Right lobe of liver (tissue), 6 donors: ENCODE measurements around the gene COPRS. TPM values are rescaled to one million over a fixed set of nuclear protein-coding genes. Genes with fewer than 3 reads are reported as not detected.
A peak's percentile ranks its signal among the peaks of the same experiment; 100 is the strongest.
"Not testable (repeated sequence)": the region's sequence is repeated elsewhere in the genome, so short reads cannot be mapped to it uniquely, and the experiment has no call there.

ENCODE experiments used
- ATAC-seq, 4 donors: fragments of 200-7000 bp; cut with Tn5 transposase; one replicate each; pipeline ENCODE4 v1.9.1; 2020; ENCODE audit warnings: mild to moderate bottlenecking in 4 of 4, moderate library complexity in 4 of 4
- DNase-seq, 3 donors: peaks; one replicate each; pipeline ENCODE4 v3.0.0-alpha.2; 2020
- H3K27ac ChIP-seq, 3 donors: fragments of 200-600 bp; one replicate each; pipeline ENCODE4 v1.8.0; 2022
- H3K27me3 ChIP-seq, 2 donors: fragments of 200-600 bp; one replicate each; pipeline ENCODE4 v1.8.0; 2022
- H3K36me3 ChIP-seq, 4 donors: fragments of 200-600 bp; sonication (generic) in 1 of 4; one replicate each; pipeline versions ENCODE4 v1.5.1 to v1.8.0; 2017 to 2022; ENCODE audit warnings: control low read depth in 1 of 4
- H3K4me1 ChIP-seq, 4 donors: fragments of 200-600 bp; sonication (generic) in 1 of 4; one replicate each; pipeline versions ENCODE4 v1.5.1 to v1.8.0; 2017 to 2022; ENCODE audit warnings: control low read depth in 1 of 4
- H3K4me3 ChIP-seq, 3 donors: fragments of 200-600 bp; one replicate each; pipeline ENCODE4 v1.8.0; 2022
- H3K9me3 ChIP-seq, 4 donors: fragments of 200-600 bp; sonication (generic) in 1 of 4; one replicate each; pipeline versions ENCODE4 v1.5.1 to v1.8.0; 2017 to 2022; ENCODE audit warnings: control low read depth in 1 of 4
- POLR2A ChIP-seq: fragments of 450-650 bp; IDR thresholded peaks from one replicate; pipeline ENCODE4 v1.6.1; 2017; ENCODE audit warnings: antibody characterized with exemption, mild to moderate bottlenecking
- WGBS: methylation state at CpG from one replicate; pipeline ENCODE4 v1.1.6; 2018; ENCODE audit warnings: low coverage, low lambda C conversion rate; ENCODE audit not compliant: insufficient coverage; ENCODE audit errors: missing lambda C conversion rate; 5-methylcytosine and 5-hydroxymethylcytosine counted together
- intact Hi-C, 2 donors: fragments of 100-400 bp; cut with DNase I; formaldehyde crosslinking; loops; one replicate each; pipeline versions ENCODE4 v1.11.2 to v1.14.1; 2022
- total RNA-seq, 6 experiments: library from RNA; depleted of rRNA in 2 of 6; stranded (reverse); fragments of >200 nt in 2 of 6; fragmentation: NEBNext Ultra II Directional in 3 of 6; extraction: Animal tissue kit (Norgen Biotek cat#: 25700) in 3 of 6; gene quantifications; one replicate each; pipeline versions ENCODE4 v1.1.0 to v1.2.4, GENCODE V29; 2016 to 2023
- TF ChIP-seq, protein P1 (sequence below), 4 donors: fragments of 200-600 bp in 3 of 4; fragments of 450-650 bp in 1 of 4; IDR thresholded peaks; one replicate each; pipeline versions ENCODE4 v1.5.1 to v1.8.0; 2016 to 2022; ENCODE audit warnings: antibody characterized with exemption in 4 of 4, mild to moderate bottlenecking in 2 of 4
- donor health status: DM: no; HTN: yes; CAD: no.
- donor health status: DM: no; HTN: no; CAD: no.
- donor health status: DM: no; HTN: no; CAD: no.
- donor health status: DM: no; HTN: yes; CAD: no.
- donor health status: DM: no; HTN: yes; CAD: no.

Gene COPRS
- total RNA-seq, 6 experiments from 2014 or later = 17.1 to 49.4 (median 24.0) TPM

DNA sequence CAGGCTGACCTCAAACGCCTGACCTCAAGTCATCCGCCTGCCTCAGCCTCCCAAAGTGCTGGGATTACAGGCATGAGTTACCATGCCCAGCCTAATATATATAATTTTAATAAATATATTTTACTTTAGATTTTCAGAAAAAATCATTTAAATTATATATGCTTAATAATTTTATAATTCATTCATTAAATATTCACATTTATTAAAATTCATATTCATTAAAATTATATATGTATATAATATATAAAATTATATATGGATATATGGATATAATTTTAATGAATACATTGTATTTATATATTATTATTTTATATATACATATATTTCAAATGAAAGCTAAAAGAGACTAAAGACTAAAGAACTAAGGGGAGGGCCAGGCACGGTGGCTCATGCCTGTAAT, 29.4 kb downstream of the COPRS start:
- intact Hi-C loops = loop anchor here in 1 of 2 donors (10.0 kb wide), 1 partner anchor 275 kb away; no protein-coding TSS in a partner anchor
- TF ChIP-seq, protein P1, sequence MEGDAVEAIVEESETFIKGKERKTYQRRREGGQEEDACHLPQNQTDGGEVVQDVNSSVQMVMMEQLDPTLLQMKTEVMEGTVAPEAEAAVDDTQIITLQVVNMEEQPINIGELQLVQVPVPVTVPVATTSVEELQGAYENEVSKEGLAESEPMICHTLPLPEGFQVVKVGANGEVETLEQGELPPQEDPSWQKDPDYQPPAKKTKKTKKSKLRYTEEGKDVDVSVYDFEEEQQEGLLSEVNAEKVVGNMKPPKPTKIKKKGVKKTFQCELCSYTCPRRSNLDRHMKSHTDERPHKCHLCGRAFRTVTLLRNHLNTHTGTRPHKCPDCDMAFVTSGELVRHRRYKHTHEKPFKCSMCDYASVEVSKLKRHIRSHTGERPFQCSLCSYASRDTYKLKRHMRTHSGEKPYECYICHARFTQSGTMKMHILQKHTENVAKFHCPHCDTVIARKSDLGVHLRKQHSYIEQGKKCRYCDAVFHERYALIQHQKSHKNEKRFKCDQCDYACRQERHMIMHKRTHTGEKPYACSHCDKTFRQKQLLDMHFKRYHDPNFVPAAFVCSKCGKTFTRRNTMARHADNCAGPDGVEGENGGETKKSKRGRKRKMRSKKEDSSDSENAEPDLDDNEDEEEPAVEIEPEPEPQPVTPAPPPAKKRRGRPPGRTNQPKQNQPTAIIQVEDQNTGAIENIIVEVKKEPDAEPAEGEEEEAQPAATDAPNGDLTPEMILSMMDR (IDR thresholded peaks at IDR 0.05) = no peak
- no peak for TF ChIP-seq POLR2A
- 85% methylated on average over 3 of the region's 3 CpGs for WGBS
- Histone ChIP-seq H3K4me3 (no peak overlapping the region), H3K36me3 (no peaks in the 10 kb centered on the region), H3K4me1 (no peaks in the 10 kb centered on the region), H3K9me3 (no peaks in the 10 kb centered on the region), H3K27ac (no peak overlapping the region), H3K27me3 (no peaks in the 10 kb centered on the region)
- DNase-seq (no peak), ATAC-seq (no peak)

DNA sequence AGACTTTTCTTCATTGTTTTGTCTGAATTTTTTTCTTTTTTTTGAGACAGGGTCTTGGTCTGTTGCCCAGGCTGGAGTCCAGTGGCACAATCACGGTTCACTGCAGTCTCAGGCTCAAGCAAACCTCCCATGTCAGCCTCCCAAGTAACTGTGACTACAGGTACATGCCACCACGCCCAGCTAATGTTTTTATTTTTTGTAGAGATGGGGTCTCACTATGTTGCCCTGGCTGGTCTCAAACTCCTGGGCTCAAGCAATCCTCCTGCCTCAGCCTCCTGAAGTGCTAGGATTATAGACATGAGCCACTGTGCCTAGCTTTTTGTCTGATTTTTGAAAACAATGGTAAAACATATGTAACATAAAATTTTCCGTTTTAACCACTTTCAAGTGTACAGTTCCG, 30.1 kb downstream of the COPRS start:
- ATAC-seq, H3K4me1 ChIP-seq, intact Hi-C loops, H3K36me3 ChIP-seq, H3K4me3 ChIP-seq, H3K9me3 ChIP-seq, H3K27ac ChIP-seq, H3K27me3 ChIP-seq: not testable (repeated sequence)
- 100% methylated on average over 4 of the region's 4 CpGs for WGBS
- peak in 1 of 3 donors; percentile 4 for DNase-seq

DNA sequence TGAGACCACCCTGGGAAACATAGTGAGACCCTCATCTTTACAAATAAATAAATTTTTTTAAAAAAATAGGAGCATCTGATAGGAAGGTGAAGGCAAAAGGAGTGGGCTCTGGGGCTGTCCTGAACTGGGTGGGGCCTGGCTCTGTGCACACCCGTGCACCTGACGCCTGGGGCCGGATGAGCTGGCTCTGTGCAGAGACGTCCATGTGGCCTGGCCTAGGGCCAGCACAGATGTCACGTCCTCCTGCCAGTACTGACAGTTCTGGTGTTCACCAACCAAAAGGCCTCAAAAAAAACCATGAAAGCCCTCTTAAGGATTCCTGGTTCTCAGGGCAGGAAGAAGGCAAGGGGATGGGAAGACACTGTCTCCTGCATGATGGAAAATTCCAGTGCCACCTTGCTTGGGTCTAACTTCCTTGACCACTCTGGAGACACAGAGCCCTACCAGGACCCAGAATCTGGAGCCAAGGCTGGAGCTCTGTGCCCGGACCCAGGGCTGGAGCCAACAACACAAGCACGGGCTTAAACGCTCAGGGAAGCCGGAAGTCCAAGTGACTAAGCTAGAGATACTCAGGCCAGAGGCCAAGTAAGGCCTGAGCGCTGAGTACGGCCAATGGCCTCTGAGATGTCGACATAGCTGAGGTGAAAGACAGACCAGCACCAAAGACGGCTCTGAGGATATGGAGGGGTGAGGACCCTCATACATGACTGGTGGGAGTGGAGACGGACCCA, 32.9 kb downstream of the COPRS start:
- no peaks in the 10 kb centered on the region for H3K36me3 ChIP-seq
- no peaks in the 10 kb centered on the region for H3K4me1 ChIP-seq
- no peak overlapping the region for H3K27ac ChIP-seq
- WGBS = 31% methylated on average over 6 of the region's 14 CpGs
- no peak overlapping the region for H3K4me3 ChIP-seq
- intact Hi-C loops = no loop called here
- H3K9me3 ChIP-seq = no peaks in the 10 kb centered on the region
- TF ChIP-seq, protein P1 (IDR thresholded peaks at IDR 0.05) = no peak
- TF ChIP-seq POLR2A = no peak
- ATAC-seq = peak; percentile 49 to 97 (median 66)
- DNase-seq = peak; percentile 50 to 64 (median 54)
- H3K27me3 ChIP-seq = no peaks in the 10 kb centered on the region

DNA sequence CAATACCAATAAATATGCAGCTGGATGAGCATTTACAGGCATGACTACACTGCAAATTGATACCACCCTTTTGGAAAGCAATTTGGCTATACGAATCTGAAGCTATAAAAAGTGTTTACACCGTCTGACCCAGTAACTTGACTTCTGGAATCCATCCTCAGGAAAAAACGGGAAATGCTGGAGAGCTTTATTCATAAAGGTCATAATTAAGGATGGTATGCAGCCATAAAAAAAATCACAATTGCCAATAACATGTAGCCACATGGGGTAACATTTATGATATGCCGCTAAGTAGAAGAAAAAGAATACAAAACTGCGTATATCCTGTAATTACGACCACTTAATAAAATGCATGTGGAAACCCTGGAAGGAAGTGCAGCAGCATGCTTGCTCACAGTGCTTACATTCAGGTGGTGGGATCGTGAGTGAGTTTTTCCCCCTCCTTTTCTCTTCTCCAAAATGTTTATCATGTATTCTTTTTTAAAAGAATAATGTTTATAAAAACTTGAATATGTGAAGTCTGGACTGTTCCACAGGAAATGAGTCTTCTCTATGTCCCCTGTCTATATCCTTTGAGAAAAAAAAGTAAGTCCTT, 34.2 kb downstream of the COPRS start:
- Histone ChIP-seq H3K36me3 (no peaks in the 10 kb centered on the region), H3K27ac (no peak overlapping the region), H3K4me3 (no peak overlapping the region), H3K4me1 (no peaks in the 10 kb centered on the region), H3K27me3 (no peaks in the 10 kb centered on the region), H3K9me3 (no peaks in the 10 kb centered on the region)
- 70% methylated on average over 7 of the region's 7 CpGs for WGBS
- ATAC-seq (no peak), DNase-seq (no peak)
- TF ChIP-seq, protein P1 (IDR thresholded peaks at IDR 0.05) = no peak
- no peak for TF ChIP-seq POLR2A
- intact Hi-C loops = no loop called here

DNA sequence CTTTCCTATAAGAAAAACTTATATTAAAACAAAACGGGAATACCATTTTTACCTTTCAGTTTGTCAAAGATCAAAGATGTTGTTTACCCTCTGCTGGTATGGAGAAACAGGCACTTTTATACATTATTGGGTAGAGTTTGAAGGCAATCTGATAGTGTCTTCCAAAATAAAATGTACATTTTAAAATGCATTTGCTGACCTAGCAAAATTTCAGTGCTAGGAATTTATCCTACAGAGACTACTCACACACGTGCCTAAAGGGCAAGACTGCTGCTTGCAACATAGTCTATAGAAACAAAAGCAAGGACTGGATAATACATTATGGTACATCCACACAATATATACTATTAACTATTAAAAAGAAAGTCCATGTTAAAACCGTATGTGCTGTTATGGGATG, 36.0 kb downstream of the COPRS start:
- no peaks in the 10 kb centered on the region for H3K4me1 ChIP-seq
- H3K27ac ChIP-seq = no peak overlapping the region
- H3K36me3 ChIP-seq = no peaks in the 10 kb centered on the region
- no peak for TF ChIP-seq POLR2A
- TF ChIP-seq, protein P1 (IDR thresholded peaks at IDR 0.05) = no peak
- no peak for DNase-seq
- no peak overlapping the region for H3K4me3 ChIP-seq
- no peaks in the 10 kb centered on the region for H3K9me3 ChIP-seq
- 68% methylated on average over 3 of the region's 3 CpGs for WGBS
- intact Hi-C loops = no loop called here
- no peak for ATAC-seq
- no peaks in the 10 kb centered on the region for H3K27me3 ChIP-seq
